GM23338 (cell line): ENCODE measurements around the gene MVB12B. TPM values are rescaled to one million over a fixed set of nuclear protein-coding genes. Genes with fewer than 3 reads are reported as not detected.

ENCODE experiments used
- ATAC-seq: fragments of 200-7000 bp; cut with Tn5 transposase; 3 replicates; pipeline ENCODE4 v1.9.1; 2020
- DNase-seq: peaks from one replicate; pipeline ENCODE4 v3.0.0-alpha.2; 2015; ENCODE audit warnings: low spot score
- H2AFZ ChIP-seq: fragments of 200-600 bp; sonication (generic); 2 replicates; pipeline ENCODE4 v1.8.0; 2016; ENCODE audit warnings: antibody characterized with exemption, mild to moderate bottlenecking, moderate library complexity
- H3F3A ChIP-seq: fragments of 200-600 bp; sonication (generic); replicated peaks from 2 replicates; pipeline ENCODE4 v1.8.0; 2017; ENCODE audit warnings: antibody characterized with exemption, mixed run types, low read depth
- H3K27ac ChIP-seq: fragments of 200-600 bp; sonication (generic); 2 replicates; pipeline ENCODE4 v1.6.1; 2016; ENCODE audit warnings: low read depth
- H3K27me3 ChIP-seq: fragments of 200-600 bp; sonication (generic); 2 replicates; pipeline ENCODE4 v1.8.0; 2016; ENCODE audit warnings: mild to moderate bottlenecking, mixed run types, moderate library complexity; ENCODE audit not compliant: insufficient read depth
- H3K36me3 ChIP-seq: fragments of 200-600 bp; sonication (generic); 2 replicates; pipeline ENCODE4 v1.8.0; 2016; ENCODE audit warnings: mild to moderate bottlenecking; ENCODE audit not compliant: insufficient read depth
- H3K4me1 ChIP-seq: fragments of 200-600 bp; sonication (generic); 2 replicates; pipeline ENCODE4 v1.8.0; 2016; ENCODE audit warnings: mild to moderate bottlenecking, moderate library complexity; ENCODE audit not compliant: insufficient read depth
- H3K4me2 ChIP-seq: fragments of 200-600 bp; sonication (generic); 2 replicates; pipeline ENCODE4 v1.7.1; 2017; ENCODE audit warnings: mixed run types
- H3K4me3 ChIP-seq: fragments of 200-600 bp; sonication (generic); 2 replicates; pipeline ENCODE4 v1.6.1; 2016; ENCODE audit warnings: mixed run types
- H3K79me2 ChIP-seq: fragments of 200-600 bp; sonication (generic); replicated peaks from 2 replicates; pipeline ENCODE4 v1.8.0; 2017; ENCODE audit warnings: mild to moderate bottlenecking; ENCODE audit not compliant: insufficient read depth
- H3K9me2 ChIP-seq: fragments of 200-600 bp; sonication (generic); 2 replicates; pipeline ENCODE4 v1.8.0; 2017; ENCODE audit not compliant: insufficient read depth
- H4K20me1 ChIP-seq: fragments of 200-600 bp; sonication (generic); replicated peaks from 2 replicates; pipeline ENCODE4 v1.8.0; 2017; ENCODE audit warnings: mild to moderate bottlenecking; ENCODE audit not compliant: insufficient read depth
- H3K27ac Mint-ChIP-seq: 2 replicates; pipeline ENCODE4 v1.8.0; 2020; ENCODE audit warnings: inconsistent platforms, mild to moderate bottlenecking, moderate library complexity, mixed read lengths
- H3K27me3 Mint-ChIP-seq: 3 replicates; pipeline ENCODE4 v1.8.0; 2022; ENCODE audit warnings: low read depth, mild to moderate bottlenecking, moderate library complexity, mixed read lengths, inconsistent platforms; ENCODE audit not compliant: insufficient read depth, poor library complexity
- H3K36me3 Mint-ChIP-seq: 3 replicates; pipeline ENCODE4 v1.8.0; 2021; ENCODE audit warnings: low read depth, mild to moderate bottlenecking, inconsistent platforms, moderate library complexity, mixed read lengths
- H3K4me1 Mint-ChIP-seq: 3 replicates; pipeline ENCODE4 v1.8.0; 2020; ENCODE audit warnings: mild to moderate bottlenecking, inconsistent platforms, mixed read lengths
- H3K4me3 Mint-ChIP-seq: 3 replicates; pipeline ENCODE4 v1.8.0; 2021; ENCODE audit warnings: moderate library complexity, mild to moderate bottlenecking, inconsistent platforms, mixed read lengths
- H3K9me3 Mint-ChIP-seq: 3 replicates; pipeline ENCODE4 v1.8.0; 2020; ENCODE audit warnings: moderate library complexity, mild to moderate bottlenecking, inconsistent platforms, mixed read lengths
- CREB1 ChIP-seq: fragments of 250-450 bp; sonication (Bioruptor Pico); IDR thresholded peaks from 2 replicates; pipeline ENCODE4 v1.5.0; 2020; ENCODE audit warnings: low read depth, mild to moderate bottlenecking, moderate library complexity
- EZH2phosphoT487 ChIP-seq: fragments of 200-600 bp; sonication (generic); IDR thresholded peaks from one replicate; pipeline ENCODE4 v1.8.1; 2018; ENCODE audit warnings: antibody characterized with exemption; ENCODE audit not compliant: unreplicated experiment
- JUNB ChIP-seq: IDR thresholded peaks from one replicate; pipeline ENCODE4 v1.6.1; 2016; ENCODE audit warnings: antibody characterized with exemption; ENCODE audit not compliant: unreplicated experiment
- NANOG ChIP-seq: IDR thresholded peaks from 2 replicates; pipeline ENCODE4 v1.6.1; 2016; ENCODE audit warnings: antibody characterized with exemption, borderline replicate concordance
- STAT1 ChIP-seq: IDR thresholded peaks from one replicate; pipeline ENCODE4 v1.6.1; 2016; ENCODE audit warnings: antibody characterized with exemption; ENCODE audit not compliant: unreplicated experiment
- ZNF114 ChIP-seq: fragments of 250-450 bp; sonication (Bioruptor Pico); IDR thresholded peaks from 2 replicates; pipeline ENCODE4 v1.5.0; 2020; ENCODE audit warnings: mild to moderate bottlenecking, moderate library complexity
- ZNF331 ChIP-seq: fragments of 250-450 bp; sonication (Bioruptor Pico); IDR thresholded peaks from 2 replicates; pipeline ENCODE4 v1.5.0; 2020; ENCODE audit warnings: low read depth, mild to moderate bottlenecking, moderate library complexity
- ZNF462 ChIP-seq: fragments of 250-450 bp; sonication (Bioruptor Pico); IDR thresholded peaks from 2 replicates; pipeline ENCODE4 v1.5.0; 2020; ENCODE audit warnings: mild to moderate bottlenecking, moderate library complexity
- polyA plus RNA-seq: library from polyadenylated mRNA; unstranded; fragments of >200 nt; fragmentation: Nextera tagmentation; extraction: Ambion mirVana; gene quantifications from 2 replicates; pipeline ENCODE4 v1.2.1, GENCODE V29; 2016
- total RNA-seq: library from RNA; depleted of rRNA; stranded (reverse); fragments of >200 nt; shearing (Covaris generic); gene quantifications from 2 replicates; pipeline ENCODE4 v1.2.3, GENCODE V29; 2014

Gene MVB12B
- total and polyA plus RNA-seq, 2 experiments from 2014 or later: 1.9 to 6.6 TPM

GRCh38 chr9:126389992-126390391 lies 63.4 kb downstream of the MVB12B start:
- Mint-ChIP-seq H3K9me3 (no peaks in the 10 kb centered on the region), H3K36me3 (peaks cover 4% of the 10 kb centered on the region; the same call in 1 of the 3 replicates), H3K27ac (no peak overlapping the region), H3K4me3 (no peak overlapping the region), H3K4me1 (peaks cover 27% of the 10 kb centered on the region), H3K27me3 (peaks cover 3% of the 10 kb centered on the region)
- no peak overlapping the region for H3K27ac ChIP-seq
- no peaks in the 10 kb centered on the region for H4K20me1 ChIP-seq
- H3K4me2 ChIP-seq: no peak overlapping the region
- no peaks in the 10 kb centered on the region for H3K27me3 ChIP-seq
- H3F3A ChIP-seq: no peaks in the 10 kb centered on the region
- peaks cover 10% of the 10 kb centered on the region for H3K4me1 ChIP-seq
- H3K36me3 ChIP-seq: no peaks in the 10 kb centered on the region
- DNase-seq: no peak
- H3K4me3 ChIP-seq: no peak overlapping the region
- no peak overlapping the region for H2AFZ ChIP-seq
- ATAC-seq: no peak
- no peak for TF ChIP-seq STAT1
- no peak for TF ChIP-seq EZH2phosphoT487
- no peak for TF ChIP-seq JUNB
- no peak for TF ChIP-seq NANOG
- no peak for TF ChIP-seq ZNF114 (CRISPR knock-in tag)
- no peak for TF ChIP-seq CREB1 (CRISPR knock-in tag)
- no peak for TF ChIP-seq ZNF462 (CRISPR knock-in tag)
- no peak for TF ChIP-seq ZNF331 (CRISPR knock-in tag)
- no peaks in the 10 kb centered on the region for H3K79me2 ChIP-seq
- H3K9me2 ChIP-seq: no peaks in the 10 kb centered on the region
